Measurements from ENCODE around the gene PCDHA3. TPM values are rescaled to one million over a fixed set of nuclear protein-coding genes. Genes with fewer than 3 reads are reported as not detected.
"Not testable (repeated sequence)": the region's sequence is repeated elsewhere in the genome, so short reads cannot be mapped to it uniquely, and the experiment has no call there.

PCDHA3 gene
- total RNA-seq, 1 experiment from 2014 or later = not detected

- no peak within 1 kb of the TSS for H3K27ac ChIP-seq
- H3K79me2 ChIP-seq (ENCODE audit: low read depth) = no peaks in the 10 kb centered on the region
- no peak within 1 kb of the TSS for H3K4me2 ChIP-seq
- no peak for DNase-seq
- POLR2A ChIA-PET (ENCODE audit: unreplicated experiment) = no interaction called here
- no peaks in the 10 kb centered on the region for H4K20me1 ChIP-seq (ENCODE audit: insufficient read depth)
- no peaks in the 10 kb centered on the region for H3K4me1 ChIP-seq (replicated peaks; ENCODE audit: insufficient read depth)
- no peaks in the 10 kb centered on the region for H3K36me3 ChIP-seq (ENCODE audit: low read depth)
- no peaks in the 10 kb centered on the region for H3F3A ChIP-seq (ENCODE audit: insufficient read depth, low read depth)
- intact Hi-C loops (cut with micrococcal nuclease; ENCODE audit: unreplicated experiment) = no loop called here
- H3K9me2 ChIP-seq (ENCODE audit: insufficient read depth) = no peaks in the 10 kb centered on the region
- CTCF ChIA-PET = no interaction called here
- BruUV-seq (replicated peaks) = no TSS peak
- TF ChIP-seq EZH2 (IDR thresholded peaks at IDR 0.05; ENCODE audit: low read depth) (no peak), CTCF (conservative IDR thresholded peaks at IDR 0.05) (no peak)
- no peaks in the 10 kb centered on the region for H3K9me3 ChIP-seq (ENCODE audit: insufficient read depth, low read depth)
- no peak within 1 kb of the TSS for H2AFZ ChIP-seq
- H3K4me3 ChIP-seq = no peak within 1 kb of the TSS
- H3K27me3 ChIP-seq (ENCODE audit: insufficient read depth, low read depth) = no peaks in the 10 kb centered on the region
Observed at GRCh38 chr5:140821375-140822280, 20.8 kb downstream of the PCDHA3 start, which contains the start of gene PCDHA5. Gene PCDHA5, plus strand, starts transcription at chr5:140821613.

GRCh38 chr5:140822281-140822629, 21.4 kb downstream of the PCDHA3 start:
- intact Hi-C loops (cut with micrococcal nuclease; ENCODE audit: unreplicated experiment) = no loop called here
- H3F3A ChIP-seq (ENCODE audit: insufficient read depth, low read depth) = no peaks in the 10 kb centered on the region
- H3K27me3 ChIP-seq (ENCODE audit: insufficient read depth, low read depth) = no peaks in the 10 kb centered on the region
- no peaks in the 10 kb centered on the region for H3K9me3 ChIP-seq (ENCODE audit: insufficient read depth, low read depth)
- no peak overlapping the region for H2AFZ ChIP-seq
- H4K20me1 ChIP-seq (ENCODE audit: insufficient read depth) = no peaks in the 10 kb centered on the region
- CTCF ChIA-PET = no interaction called here
- TF ChIP-seq EZH2 (IDR thresholded peaks at IDR 0.05; ENCODE audit: low read depth) (no peak), CTCF (conservative IDR thresholded peaks at IDR 0.05) (no peak; the same call in 1 of the 2 replicates)
- no peaks in the 10 kb centered on the region for H3K9me2 ChIP-seq (ENCODE audit: insufficient read depth)
- DNase-seq = no peak
- H3K4me1 ChIP-seq (replicated peaks; ENCODE audit: insufficient read depth) = no peaks in the 10 kb centered on the region
- H3K4me3 ChIP-seq = no peak overlapping the region
- no peak overlapping the region for H3K27ac ChIP-seq
- POLR2A ChIA-PET (ENCODE audit: unreplicated experiment) = no interaction called here
- no TSS peak for BruUV-seq (replicated peaks)
- H3K79me2 ChIP-seq (ENCODE audit: low read depth) = no peaks in the 10 kb centered on the region
- no peak overlapping the region for H3K4me2 ChIP-seq
- H3K36me3 ChIP-seq (ENCODE audit: low read depth) = no peaks in the 10 kb centered on the region

- H3K36me3 ChIP-seq (ENCODE audit: low read depth); H3K79me2 ChIP-seq (ENCODE audit: low read depth); CTCF ChIA-PET; H3K4me3 ChIP-seq; DNase-seq; BruUV-seq (replicated peaks); intact Hi-C loops (cut with micrococcal nuclease; ENCODE audit: unreplicated experiment); H3K4me1 ChIP-seq (replicated peaks; ENCODE audit: insufficient read depth); H3K4me2 ChIP-seq; H4K20me1 ChIP-seq (ENCODE audit: insufficient read depth); H3K9me2 ChIP-seq (ENCODE audit: insufficient read depth); H3K27ac ChIP-seq; H3K27me3 ChIP-seq (ENCODE audit: insufficient read depth, low read depth); H3F3A ChIP-seq (ENCODE audit: insufficient read depth, low read depth); POLR2A ChIA-PET (ENCODE audit: unreplicated experiment); H2AFZ ChIP-seq; H3K9me3 ChIP-seq (ENCODE audit: insufficient read depth, low read depth): not testable (repeated sequence)
Observed at GRCh38 chr5:140822969-140823368, 22.1 kb downstream of the PCDHA3 start.
